NCI-H524 treated with DMSO at 0.1 percent for 48 hours (cell line): Measurements from ENCODE around the gene ASF1A.
A peak's percentile ranks its signal among the peaks of the same experiment; 100 is the strongest.
"Not testable (repeated sequence)": the region's sequence is repeated elsewhere in the genome, so short reads cannot be mapped to it uniquely, and the experiment has no call there.

ENCODE experiments used
- DNase-seq: peaks from one replicate; lab custom pipeline; 2025; lab: John Stamatoyannopoulos, UW

The ASF1A gene

GRCh38 chr6:118893807-118894424 is at the start of gene ASF1A:
TSS of gene ASF1A (plus strand) at chr6:118894152. CDS start at chr6:118894414, 262 bp downstream.
- DNase-seq, result peak; percentile 67

GRCh38 chr6:118844915-118845314 is 49.0 kb upstream of the ASF1A start:
- no peak for DNase-seq

GRCh38 chr6:118853408-118853807 is 40.5 kb upstream of the ASF1A start:
- no peak for DNase-seq

- DNase-seq, result no peak
Observed at GRCh38 chr6:118856301-118856700, 37.7 kb upstream of the ASF1A start.

- DNase-seq, result no peak
Observed at GRCh38 chr6:118859517-118860064, 34.4 kb upstream of the ASF1A start.

- no peak for DNase-seq
Observed at GRCh38 chr6:118860363-118860762, 33.6 kb upstream of the ASF1A start.

- DNase-seq, result no peak
Observed at GRCh38 chr6:118860880-118861279, 33.1 kb upstream of the ASF1A start.

GRCh38 chr6:118862443-118862842 is 31.5 kb upstream of the ASF1A start:
- no peak for DNase-seq

- DNase-seq, result no peak
Observed at GRCh38 chr6:118864341-118865099, 29.4 kb upstream of the ASF1A start.

GRCh38 chr6:118865100-118865391 is 28.9 kb upstream of the ASF1A start:
- DNase-seq, result no peak

GRCh38 chr6:118867181-118867580 is 26.8 kb upstream of the ASF1A start:
- no peak for DNase-seq

- DNase-seq, result not testable (repeated sequence)
Observed at GRCh38 chr6:118868901-118869300, 25.1 kb upstream of the ASF1A start.

- no peak for DNase-seq
Observed at GRCh38 chr6:118869350-118869749, 24.6 kb upstream of the ASF1A start.

GRCh38 chr6:118869894-118870589 is 23.9 kb upstream of the ASF1A start:
- no peak for DNase-seq

- DNase-seq, result no peak
Observed at GRCh38 chr6:118871331-118871730, 22.6 kb upstream of the ASF1A start.

- no peak for DNase-seq
Observed at GRCh38 chr6:118872318-118872717, 21.6 kb upstream of the ASF1A start.

- DNase-seq, result no peak
Observed at GRCh38 chr6:118872726-118873125, 21.2 kb upstream of the ASF1A start.

- DNase-seq, result no peak
Observed at GRCh38 chr6:118873239-118873638, 20.7 kb upstream of the ASF1A start.

- DNase-seq, result no peak
Observed at GRCh38 chr6:118875672-118876071, 18.3 kb upstream of the ASF1A start.

GRCh38 chr6:118876198-118876597 is 17.8 kb upstream of the ASF1A start:
- no peak for DNase-seq

- no peak for DNase-seq
Observed at GRCh38 chr6:118876814-118877213, 17.1 kb upstream of the ASF1A start.

GRCh38 chr6:118877806-118878205 is 16.1 kb upstream of the ASF1A start:
- no peak for DNase-seq
